T-cell (primary cell): ENCODE measurements around the gene NUDT3. TPM values are rescaled to one million over a fixed set of nuclear protein-coding genes. Genes with fewer than 3 reads are reported as not detected.

Source experiments
- ATAC-seq, 4 experiments: fragments of 200-7000 bp in 3 of 4; fragments of 150-1000 bp in 1 of 4; cut with Tn5 transposase; replicated peaks in 1 of 4; 1 replicate in 3 of 4; 2 replicates in 1 of 4; pipeline ENCODE4 v1.10.0; 2021; ENCODE audit warnings: moderate library complexity in 3 of 4, mild to moderate bottlenecking in 2 of 4, moderate number of reproducible peaks in 1 of 4
- CTCF ChIA-PET, 2 donors: fragments of 300-600 bp; sonication (Branson Sonifier 250); formaldehyde crosslinking; loops; one replicate each; lab custom pipeline; 2022; ENCODE audit warnings: antibody characterized with exemption in 2 of 2; lab: Charles Lee
- POLR2A ChIA-PET, 2 donors: fragments of 300-600 bp; sonication (Branson Sonifier 250); formaldehyde crosslinking; loops; one replicate each; lab custom pipeline; 2022; ENCODE audit warnings: antibody characterized with exemption in 2 of 2; lab: Charles Lee
- DNase-seq, 35 experiments: peaks; one replicate each; pipeline versions ENCODE4 v3.0.0 to v3.0.0-alpha.2; 2013 to 2023
- H3K27ac ChIP-seq: one replicate; pipeline ENCODE4 v1.5.1; 2013; ENCODE audit warnings: low read length
- H3K27me3 ChIP-seq, 2 experiments: replicated peaks in 1 of 2; 1 replicate in 1 of 2; 2 replicates in 1 of 2; pipeline versions ENCODE4 v1.6.1 to v1.7.0; 2013; ENCODE audit warnings: low read length in 1 of 2, mixed read lengths in 1 of 2; ENCODE audit not compliant: control insufficient read depth in 2 of 2, insufficient read depth in 2 of 2; ENCODE audit errors: extremely low read depth in 1 of 2
- H3K36me3 ChIP-seq, 2 donors: 1 replicate in 1 of 2; 2 replicates in 1 of 2; pipeline versions ENCODE4 v1.6.1 to v1.7.0; 2013; ENCODE audit warnings: low read length in 1 of 2; ENCODE audit not compliant: control insufficient read depth in 2 of 2, insufficient read depth in 1 of 2; ENCODE audit errors: extremely low read depth in 1 of 2
- H3K4me1 ChIP-seq, 2 experiments: 1 replicate in 1 of 2; 2 replicates in 1 of 2; pipeline versions ENCODE4 v1.6.1 to v1.7.0; 2013; ENCODE audit warnings: low read length in 2 of 2, mixed read lengths in 1 of 2; ENCODE audit not compliant: insufficient read depth in 2 of 2, control insufficient read depth in 1 of 2; ENCODE audit errors: extremely low read depth in 1 of 2
- H3K4me3 ChIP-seq, 2 donors: 1 replicate in 1 of 2; 2 replicates in 1 of 2; pipeline versions ENCODE4 v1.5.1 to v1.7.0; 2013; ENCODE audit warnings: mild to moderate bottlenecking in 2 of 2, low read length in 1 of 2, moderate library complexity in 1 of 2; ENCODE audit not compliant: control insufficient read depth in 1 of 2; ENCODE audit errors: extremely low read depth in 1 of 2
- H3K9me3 ChIP-seq: 2 replicates; pipeline ENCODE4 v1.7.0; 2013
- H3K27ac Mint-ChIP-seq, 2 donors: one replicate each; pipeline ENCODE4 v1.8.0; 2020 to 2021; ENCODE audit warnings: mild to moderate bottlenecking in 2 of 2, mixed read lengths in 2 of 2
- H3K27me3 Mint-ChIP-seq, 2 donors: one replicate each; pipeline ENCODE4 v1.8.0; 2021 to 2022; ENCODE audit warnings: mixed read lengths in 2 of 2
- H3K36me3 Mint-ChIP-seq: one replicate; pipeline ENCODE4 v1.8.0; 2021; ENCODE audit warnings: mixed read lengths
- H3K4me1 Mint-ChIP-seq, 3 donors: one replicate each; pipeline ENCODE4 v1.8.0; 2020 to 2022; ENCODE audit warnings: mixed read lengths in 3 of 3, mild to moderate bottlenecking in 1 of 3
- H3K4me3 Mint-ChIP-seq, 3 donors: one replicate each; pipeline ENCODE4 v1.8.0; 2020 to 2022; ENCODE audit warnings: mild to moderate bottlenecking in 3 of 3, mixed read lengths in 3 of 3, moderate library complexity in 3 of 3
- H3K9me3 Mint-ChIP-seq, 3 donors: one replicate each; pipeline ENCODE4 v1.8.0; 2020 to 2022; ENCODE audit warnings: mixed read lengths in 3 of 3
- WGBS: methylation state at CpG from one replicate; pipeline ENCODE4 v1.1.5; 2013; ENCODE audit warnings: missing lambda C conversion rate; ENCODE audit not compliant: insufficient coverage; 5-methylcytosine and 5-hydroxymethylcytosine counted together
- total RNA-seq, 35 experiments: library from RNA in 6 of 35; stranded (reverse) in 6 of 35; fragments of 120-200 nt in 1 of 35; gene quantifications; one replicate each; pipeline versions ENCODE4 v1.2.1 to v1.2.4 and lab custom pipeline; 2013 to 2026

NUDT3 gene
- total RNA-seq (10 to 100 TPM; 23.5 to 31.0 (median 28.9) TPM), total RNA-seq (lab: John Stamatoyannopoulos, UW) (33.7 to 88.8 (median 47.6) reads per million in 29 experiments)
- 34.3 TPM for total RNA-seq (2013)

DNA sequence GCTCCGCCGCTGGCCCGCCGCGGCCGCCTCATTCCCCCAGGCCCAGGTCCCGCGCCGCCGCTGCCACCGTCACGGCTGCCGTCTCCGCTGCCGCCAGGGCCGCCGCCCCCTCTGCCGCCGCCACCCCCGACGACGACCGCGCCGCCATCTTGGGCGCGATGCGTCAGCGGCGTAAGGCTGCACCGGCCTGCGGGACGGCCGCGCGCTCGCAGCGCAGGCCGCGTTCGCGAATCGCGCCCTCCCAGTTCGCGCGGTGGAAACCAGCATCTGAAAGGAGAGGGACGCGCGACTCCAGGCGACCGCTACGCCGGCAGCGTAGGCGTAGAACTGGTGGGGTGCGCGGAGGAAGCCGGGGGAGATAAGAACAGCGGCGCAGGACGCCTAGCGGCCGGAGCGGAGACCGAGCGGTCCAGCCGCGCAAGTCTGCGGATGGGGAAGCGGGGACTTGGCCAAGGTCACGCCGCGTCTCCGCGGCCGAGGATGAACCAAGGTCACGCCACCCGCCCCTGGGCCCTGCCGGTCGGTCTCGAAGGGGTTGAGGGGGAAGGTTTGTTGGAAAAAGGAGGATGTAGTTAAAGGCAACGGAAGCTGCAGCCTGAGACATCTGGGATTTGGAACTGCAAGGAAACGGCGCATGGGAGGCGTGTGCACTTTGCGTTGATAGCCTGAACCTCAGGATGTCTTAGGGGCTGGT lies at the start of gene NUDT3:
Gene NUDT3 (minus strand): TSS at position 173 of the 694 bp plus-strand sequence. CDS start 307 bp downstream, outside the sequence.
- under 1% methylated on average over 80 of the region's 87 CpGs for WGBS
- ATAC-seq (peak; percentile 83 to 87 (median 84)), DNase-seq (peak; percentile 85 to 97 (median 91))
- no peaks in the 10 kb centered on the region for H3K36me3 ChIP-seq
- Mint-ChIP-seq H3K4me1 (peaks cover 22 to 28% (median 26%) of the 10 kb centered on the region in 3 donors), H3K27ac (peak within 1 kb of the TSS; percentile 96), H3K36me3 (no peaks in the 10 kb centered on the region), H3K9me3 (no peaks in the 10 kb centered on the region), H3K4me3 (peak within 1 kb of the TSS in 2 of 3 donors; percentile 72 to 98), H3K27me3 (no peaks in the 10 kb centered on the region)
- H3K27ac ChIP-seq = peak within 1 kb of the TSS; percentile 67
- H3K9me3 ChIP-seq = no peaks in the 10 kb centered on the region
- ChIA-PET CTCF (interaction anchor here in 1 of 2 donors (0.5 to 2.2 kb wide), 7 partner anchors 18 to 143 kb away, joined by 3 to 12 read pairs (median 4); partner anchors contain the start of gene SMIM29), POLR2A (interaction anchor here in 1 of 2 donors (0.6 kb wide), 1 partner anchor 135 kb away, joined by 9 read pairs; no protein-coding TSS in a partner anchor)
- H3K27me3 ChIP-seq = no peaks in the 10 kb centered on the region
- peak within 1 kb of the TSS; percentile 66 to 81 for H3K4me3 ChIP-seq
- peaks cover 13 to 23% of the 10 kb centered on the region in 2 experiments for H3K4me1 ChIP-seq

DNA sequence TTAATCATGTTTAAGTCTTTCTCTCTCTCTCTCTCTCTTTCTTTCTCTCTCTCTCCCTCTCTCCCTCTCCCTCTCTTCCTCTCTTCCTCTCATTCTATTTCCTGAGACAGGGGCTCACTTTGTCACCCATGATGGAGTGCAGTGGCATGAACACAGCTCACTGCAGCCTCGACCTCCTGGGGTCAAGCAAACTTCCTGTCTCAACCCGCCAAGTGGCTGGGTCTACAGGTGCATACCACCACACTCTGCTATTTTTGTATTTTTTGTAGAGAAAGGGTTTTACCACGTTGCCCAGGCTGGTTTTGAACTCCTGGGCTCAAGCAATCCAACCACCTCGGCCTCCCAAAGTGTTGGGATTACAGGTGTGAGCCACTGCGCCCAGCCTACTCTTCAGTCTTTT lies 49.1 kb upstream of the NUDT3 start:
- no peaks in the 10 kb centered on the region for H3K9me3 ChIP-seq
- no peak overlapping the region for H3K4me3 ChIP-seq
- ATAC-seq (no peak), DNase-seq (no peak)
- Mint-ChIP-seq H3K27me3 (no peaks in the 10 kb centered on the region), H3K9me3 (no peaks in the 10 kb centered on the region), H3K4me1 (no peaks in the 10 kb centered on the region), H3K36me3 (no peaks in the 10 kb centered on the region), H3K27ac (no peak overlapping the region), H3K4me3 (no peak overlapping the region)
- ChIA-PET CTCF (interaction anchor here in 1 of 2 donors (0.6 kb wide), 1 partner anchor 318 kb away, joined by 3 read pairs; no protein-coding TSS in a partner anchor), POLR2A (no interaction called here)
- H3K4me1 ChIP-seq = no peaks in the 10 kb centered on the region
- H3K36me3 ChIP-seq = no peaks in the 10 kb centered on the region
- 17% methylated on average over 2 of the region's 5 CpGs for WGBS
- H3K27ac ChIP-seq = no peak overlapping the region
- peaks cover 0 to 4% of the 10 kb centered on the region in 2 experiments for H3K27me3 ChIP-seq

DNA sequence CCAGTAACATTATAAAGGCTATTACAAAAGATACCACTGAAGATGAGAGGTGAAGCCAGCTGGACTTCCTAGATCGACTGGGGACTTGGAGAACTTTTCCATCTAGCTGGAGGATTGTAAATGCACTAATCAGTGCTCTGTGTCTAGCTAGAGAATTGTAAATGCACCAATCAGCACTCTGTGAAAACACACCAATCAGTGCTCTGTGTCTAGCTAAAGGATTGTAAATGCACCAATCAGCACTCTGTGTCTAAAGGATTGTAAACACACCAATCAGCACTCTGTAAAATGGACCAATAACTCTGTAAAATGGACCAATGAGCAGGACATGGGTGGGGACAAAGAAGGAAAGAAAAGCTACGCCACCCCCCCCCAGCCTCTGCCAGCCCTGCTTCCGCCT lies 47.0 kb upstream of the NUDT3 start:
- no CpG with 5 or more reads among the region's 3 CpGs for WGBS

DNA sequence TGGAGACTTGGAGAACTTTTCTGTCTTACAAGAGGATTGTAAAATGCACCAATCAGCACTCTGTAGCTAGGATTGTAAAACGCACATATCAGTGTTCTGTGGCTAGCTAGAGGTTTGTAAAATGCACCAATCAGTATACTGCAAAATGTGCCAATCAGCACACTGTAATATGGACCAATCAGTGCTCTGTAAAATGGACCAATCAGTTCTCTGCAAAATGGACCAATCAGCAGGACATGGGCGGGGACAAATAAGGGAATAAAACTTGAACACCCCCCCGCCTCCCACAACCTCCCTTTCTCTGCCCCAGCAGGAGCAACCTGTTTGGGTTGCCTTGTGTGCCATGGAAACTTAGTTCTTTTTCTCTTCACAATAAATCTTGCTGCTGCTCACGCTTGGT lies 46.2 kb upstream of the NUDT3 start:
- WGBS = 89% methylated on average over 1 of the region's 4 CpGs
- Mint-ChIP-seq H3K36me3 (no peaks in the 10 kb centered on the region), H3K27ac (no peak overlapping the region), H3K4me1 (no peaks in the 10 kb centered on the region), H3K4me3 (no peak overlapping the region), H3K27me3 (no peaks in the 10 kb centered on the region), H3K9me3 (no peaks in the 10 kb centered on the region)
- ATAC-seq (no peak), DNase-seq (no peak)
- Histone ChIP-seq H3K27me3 (peaks cover 0 to 4% of the 10 kb centered on the region in 2 experiments), H3K27ac (no peak overlapping the region), H3K36me3 (no peaks in the 10 kb centered on the region), H3K4me3 (no peak overlapping the region), H3K4me1 (no peaks in the 10 kb centered on the region), H3K9me3 (no peaks in the 10 kb centered on the region)
- CTCF ChIA-PET = interaction anchor here in 1 of 2 donors (0.6 kb wide), 1 partner anchor 108 kb away, joined by 3 read pairs; no protein-coding TSS in a partner anchor
- POLR2A ChIA-PET = no interaction called here

More for the DNA sequence above, 47.0 kb upstream of the NUDT3 start:
- POLR2A ChIA-PET = no interaction called here
- Mint-ChIP-seq H3K9me3 (no peaks in the 10 kb centered on the region), H3K4me1 (no peaks in the 10 kb centered on the region), H3K4me3 (no peak overlapping the region), H3K36me3 (no peaks in the 10 kb centered on the region), H3K27me3 (no peaks in the 10 kb centered on the region), H3K27ac (no peak overlapping the region)
- CTCF ChIA-PET = interaction anchor here (0.6 kb wide), 2 partner anchors 8 to 22 kb away, joined by 3 read pairs; no protein-coding TSS in a partner anchor
- Histone ChIP-seq H3K9me3 (no peaks in the 10 kb centered on the region), H3K27ac (no peak overlapping the region), H3K4me3 (no peak overlapping the region), H3K36me3 (no peaks in the 10 kb centered on the region), H3K27me3 (peaks cover 0 to 4% of the 10 kb centered on the region in 2 experiments), H3K4me1 (no peaks in the 10 kb centered on the region)
- DNase-seq (no peak), ATAC-seq (no peak)

DNA sequence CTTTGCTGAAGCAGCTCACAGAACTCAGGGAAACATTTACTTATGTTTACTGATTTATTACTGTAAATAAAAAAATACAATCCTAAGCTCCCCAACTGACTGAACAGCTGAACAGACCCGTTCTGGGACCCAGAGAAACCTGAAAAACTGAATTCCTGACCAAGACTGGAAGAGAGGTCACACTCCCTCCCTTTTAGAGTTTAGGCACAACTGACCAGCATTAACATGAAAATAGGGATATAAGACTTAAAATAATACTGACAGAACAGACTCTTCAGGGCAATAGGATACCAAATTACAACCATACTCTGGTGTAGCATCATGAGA lies 45.1 kb upstream of the NUDT3 start:
- no peaks in the 10 kb centered on the region for H3K36me3 Mint-ChIP-seq
- H3K27ac Mint-ChIP-seq = no peak overlapping the region
- H3K4me3 Mint-ChIP-seq = no peak overlapping the region
- no peak for DNase-seq
- no peaks in the 10 kb centered on the region for H3K27me3 Mint-ChIP-seq
- ChIA-PET POLR2A (interaction anchor here in 1 of 2 donors (0.6 kb wide), 1 partner anchor 9 kb away, joined by 3 read pairs; no protein-coding TSS in a partner anchor), CTCF (no interaction called here)
- WGBS = no CpG with 5 or more reads among the region's 1 CpG
- Histone ChIP-seq H3K27me3 (peaks cover 0 to 4% of the 10 kb centered on the region in 2 experiments), H3K4me3 (no peak overlapping the region), H3K36me3 (no peaks in the 10 kb centered on the region), H3K4me1 (no peaks in the 10 kb centered on the region), H3K9me3 (no peaks in the 10 kb centered on the region), H3K27ac (no peak overlapping the region)
- no peaks in the 10 kb centered on the region for H3K9me3 Mint-ChIP-seq
- ATAC-seq = no peak
- no peaks in the 10 kb centered on the region for H3K4me1 Mint-ChIP-seq

DNA sequence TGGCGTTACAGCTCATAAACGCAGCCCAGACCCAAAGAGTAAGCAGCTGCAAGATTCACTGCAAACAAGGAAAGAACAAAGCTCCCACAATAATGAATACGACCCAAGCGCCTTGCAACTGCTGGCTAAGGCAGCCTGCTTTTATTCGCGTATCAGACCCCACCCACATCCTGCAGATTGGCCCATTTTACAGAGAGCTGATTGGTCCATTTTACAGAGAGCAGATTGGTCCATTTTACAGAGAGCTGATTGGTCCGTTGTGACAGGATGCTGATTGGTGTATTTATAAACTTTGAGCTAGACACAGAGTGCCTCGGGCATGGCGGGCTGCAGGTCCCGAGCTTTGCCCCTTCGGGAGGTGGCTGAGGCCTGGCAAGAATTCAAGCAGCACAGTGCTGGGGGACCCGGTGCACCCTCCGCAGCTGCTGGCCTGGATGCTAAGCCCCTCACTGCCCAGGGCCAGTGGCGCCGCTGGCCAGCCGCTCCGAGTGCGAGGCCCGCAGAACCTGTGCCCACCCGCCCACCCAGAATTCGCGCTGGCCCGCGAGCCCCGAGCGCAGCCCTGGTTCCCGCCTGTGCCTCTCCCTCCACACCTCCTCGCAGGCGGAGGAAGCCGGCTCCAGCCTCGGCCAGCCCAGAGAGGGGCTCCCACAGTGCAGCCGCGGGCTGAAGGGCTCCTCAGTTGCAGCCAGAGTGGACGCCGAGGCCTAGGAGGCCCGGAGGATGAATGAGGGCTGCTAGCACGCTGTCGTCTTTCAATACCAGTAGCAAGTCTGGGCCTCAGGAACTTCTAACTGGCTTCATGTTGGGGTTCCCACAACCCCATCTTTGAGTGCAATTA lies 44.6 kb upstream of the NUDT3 start:
- Histone ChIP-seq H3K27me3 (peaks cover 0 to under 1% of the 10 kb centered on the region in 2 experiments), H3K36me3 (no peaks in the 10 kb centered on the region), H3K9me3 (no peaks in the 10 kb centered on the region), H3K4me1 (no peaks in the 10 kb centered on the region), H3K4me3 (no peak overlapping the region), H3K27ac (no peak overlapping the region)
- Mint-ChIP-seq H3K27me3 (no peaks in the 10 kb centered on the region), H3K9me3 (no peaks in the 10 kb centered on the region), H3K4me3 (no peak overlapping the region), H3K27ac (no peak overlapping the region), H3K4me1 (no peaks in the 10 kb centered on the region), H3K36me3 (no peaks in the 10 kb centered on the region)
- ChIA-PET POLR2A (no interaction called here), CTCF (no interaction called here)
- ATAC-seq (no peak), DNase-seq (no peak)
- WGBS = 87% methylated on average over 13 of the region's 38 CpGs
